GM21390 (cell line): ENCODE results near the gene PIGS.

ENCODE experiments used
- ATAC-seq: cut with Tn5 transposase; IDR thresholded peaks from one replicate; pipeline ENCODE4 v1.9.1; 2021; ENCODE audit not compliant: unreplicated experiment

The PIGS gene

GRCh38 chr17:28551421-28552175 is 19.7 kb downstream of the PIGS start:
- ATAC-seq, result no peak

GRCh38 chr17:28550858-28551257 is 20.5 kb downstream of the PIGS start:
- ATAC-seq, result no peak

GRCh38 chr17:28549236-28550132 is 21.8 kb downstream of the PIGS start:
- no peak for ATAC-seq

- ATAC-seq, result no peak
Observed at GRCh38 chr17:28548417-28549130, 22.8 kb downstream of the PIGS start.

- ATAC-seq, result no peak
Observed at GRCh38 chr17:28547623-28548416, 23.5 kb downstream of the PIGS start.

GRCh38 chr17:28547096-28547622 is 24.2 kb downstream of the PIGS start:
- no peak for ATAC-seq

GRCh38 chr17:28545787-28546415 is 25.4 kb downstream of the PIGS start:
- ATAC-seq, result no peak

GRCh38 chr17:28545141-28545503 is 26.2 kb downstream of the PIGS start:
- ATAC-seq, result no peak

GRCh38 chr17:28544402-28545140 is 26.8 kb downstream of the PIGS start:
- no peak for ATAC-seq

- no peak for ATAC-seq
Observed at GRCh38 chr17:28541439-28541838, 29.9 kb downstream of the PIGS start.

GRCh38 chr17:28540231-28540630 is 31.1 kb downstream of the PIGS start:
- ATAC-seq, result no peak

- no peak for ATAC-seq
Observed at GRCh38 chr17:28538296-28538895, 32.9 kb downstream of the PIGS start.

GRCh38 chr17:28537219-28537610 is 34.1 kb downstream of the PIGS start:
- ATAC-seq, result no peak

- no peak for ATAC-seq
Observed at GRCh38 chr17:28536532-28537218, 34.6 kb downstream of the PIGS start.

- ATAC-seq, result no peak
Observed at GRCh38 chr17:28534740-28535375, 36.5 kb downstream of the PIGS start.

- no peak for ATAC-seq
Observed at GRCh38 chr17:28533091-28533807, 38.1 kb downstream of the PIGS start.
